HCT116 (cell line): ENCODE measurements around the gene RTN4RL1. TPM values are rescaled to one million over a fixed set of nuclear protein-coding genes. Genes with fewer than 3 reads are reported as not detected.

ENCODE experiments used
- ATAC-seq: fragments of 200-7000 bp; cut with Tn5 transposase; 2 replicates; pipeline ENCODE4 v1.9.1; 2020; ENCODE audit warnings: mild to moderate bottlenecking, moderate library complexity
- BruUV-seq: library from RNA; stranded (reverse); fragments of 400-500 nt; replicated peaks from 2 replicates; lab custom pipeline; 2021; lab: Mats Ljungman, UMichigan
- CTCF ChIA-PET: fragments of 300-600 bp; sonication (Branson Sonifier 250); formaldehyde crosslinking; loops from one replicate; lab custom pipeline; 2021; ENCODE audit warnings: antibody characterized with exemption; lab: Charles Lee
- POLR2A ChIA-PET: fragments of 300-600, 350-600 bp; sonication (Branson Sonifier 250); formaldehyde crosslinking; loops from one replicate; lab custom pipeline; 2021; ENCODE audit warnings: antibody characterized with exemption; lab: Charles Lee
- RAD21 ChIA-PET, 2 experiments: fragments of 300-600 bp; sonication (Branson Sonifier 250); formaldehyde crosslinking; loops; one replicate each; lab custom pipeline; 2023; ENCODE audit warnings: low total read pairs in 2 of 2; ENCODE audit not compliant: uncharacterized antibody in 2 of 2, unreplicated experiment in 2 of 2, low non-redundant PET in 1 of 2; lab: Charles Lee
- DNase-seq: peaks from one replicate; pipeline ENCODE4 v3.0.0-alpha.2; 2010; ENCODE audit warnings: low read depth, low spot score
- H2AFZ ChIP-seq: fragments of 200-600 bp; shearing (Covaris generic), sonication (generic); 2 replicates; pipeline ENCODE4 v1.6.1; 2017; ENCODE audit warnings: low read depth, mixed run types, mixed read lengths, antibody characterized with exemption, low read length; ENCODE audit not compliant: poor library complexity, severe bottlenecking
- H3K27ac ChIP-seq: 2 replicates; pipeline ENCODE4 v1.5.1; 2012; ENCODE audit warnings: low read depth, low read length
- H3K27me3 ChIP-seq: fragments of 200-600 bp; sonication (generic); 2 replicates; pipeline ENCODE4 v1.6.1; 2016; ENCODE audit warnings: mixed run types, low read length, mixed read lengths; ENCODE audit not compliant: insufficient read depth
- H3K36me3 ChIP-seq, 2 experiments: fragments of 200-500 bp in 1 of 2; fragments of 200-600 bp in 1 of 2; sonication (Bioruptor generic) in 1 of 2; sonication (generic) in 1 of 2; 2 replicates each; pipeline versions ENCODE4 v1.5.1 to v1.6.1; 2014 to 2016; ENCODE audit warnings: low read length in 2 of 2, inconsistent platforms in 1 of 2, mixed read lengths in 1 of 2, mixed run types in 1 of 2; ENCODE audit not compliant: insufficient read depth in 2 of 2, control insufficient read depth in 1 of 2
- H3K4me1 ChIP-seq, 2 experiments: fragments of 200-600 bp in 1 of 2; sonication (generic) in 1 of 2; 2 replicates each; pipeline versions ENCODE4 v1.5.1 to v1.6.1; 2012 to 2017; ENCODE audit warnings: low read length in 2 of 2, inconsistent platforms in 1 of 2, mild to moderate bottlenecking in 1 of 2, mixed read lengths in 1 of 2, mixed run types in 1 of 2, moderate library complexity in 1 of 2; ENCODE audit not compliant: insufficient read depth in 2 of 2, control insufficient read depth in 1 of 2
- H3K4me2 ChIP-seq: fragments of 200-600 bp; sonication (generic); 2 replicates; pipeline ENCODE4 v1.6.1; 2017; ENCODE audit warnings: mixed run types, low read length, mixed read lengths
- H3K4me3 ChIP-seq, 2 experiments: fragments of 200-600 bp in 1 of 2; sonication (generic) in 1 of 2; replicated peaks in 1 of 2; 2 replicates each; pipeline ENCODE4 v1.5.1; 2011 to 2016; ENCODE audit warnings: low read length in 2 of 2, control low read depth in 1 of 2, low read depth in 1 of 2, mild to moderate bottlenecking in 1 of 2, mixed read lengths in 1 of 2, mixed run types in 1 of 2
- H3K79me2 ChIP-seq: fragments of 200-600 bp; sonication (generic); 2 replicates; pipeline ENCODE4 v1.6.1; 2017; ENCODE audit warnings: mild to moderate bottlenecking, mixed run types, low read length, moderate library complexity, mixed read lengths; ENCODE audit not compliant: insufficient read depth
- H3K9ac ChIP-seq: fragments of 200-600 bp; sonication (generic); 2 replicates; pipeline ENCODE4 v1.6.1; 2016; ENCODE audit warnings: low read length, mixed read lengths
- H3K9me2 ChIP-seq: fragments of 200-600 bp; sonication (generic), shearing (Covaris generic); 2 replicates; pipeline ENCODE4 v1.6.1; 2017; ENCODE audit warnings: mixed run types, mild to moderate bottlenecking, moderate library complexity; ENCODE audit not compliant: insufficient read depth
- H3K9me3 ChIP-seq, 2 experiments: fragments of 200-500 bp in 1 of 2; fragments of 200-600 bp in 1 of 2; sonication (Bioruptor generic) in 1 of 2; sonication (generic) in 1 of 2; 2 replicates each; pipeline ENCODE4 v1.6.1; 2014 to 2017; ENCODE audit warnings: low read length in 2 of 2, mixed read lengths in 2 of 2, inconsistent platforms in 1 of 2, low read depth in 1 of 2, mild to moderate bottlenecking in 1 of 2, mixed run types in 1 of 2, moderate library complexity in 1 of 2; ENCODE audit not compliant: control insufficient read depth in 1 of 2, insufficient read depth in 1 of 2
- H4K20me1 ChIP-seq: fragments of 200-600 bp; sonication (generic), shearing (Covaris generic); 2 replicates; pipeline ENCODE4 v1.6.1; 2017; ENCODE audit warnings: mixed run types, mild to moderate bottlenecking, moderate library complexity; ENCODE audit not compliant: insufficient read depth
- CEBPB ChIP-seq: IDR thresholded peaks from 2 replicates; pipeline ENCODE4 v1.6.1; 2012; ENCODE audit warnings: low read depth
- EGR1 ChIP-seq: IDR thresholded peaks from 2 replicates; pipeline ENCODE4 v1.6.1; 2012; ENCODE audit warnings: low read depth
- ELF1 ChIP-seq: IDR thresholded peaks from 2 replicates; pipeline ENCODE4 v1.6.1; 2012; ENCODE audit warnings: low read depth, borderline replicate concordance
- EZH2 ChIP-seq: fragments of 200-600 bp; sonication (generic); IDR thresholded peaks from 2 replicates; pipeline ENCODE4 v1.6.1; 2017; ENCODE audit warnings: antibody characterized with exemption, mixed run types
- EZH2phosphoT487 ChIP-seq: fragments of 200-600 bp; IDR thresholded peaks from 2 replicates; pipeline ENCODE4 v1.6.1; 2018; ENCODE audit warnings: antibody characterized with exemption, borderline replicate concordance
- JUND ChIP-seq: IDR thresholded peaks from 2 replicates; pipeline ENCODE4 v1.6.1; 2012
- SP1 ChIP-seq: IDR thresholded peaks from 2 replicates; pipeline ENCODE4 v1.6.1; 2012; ENCODE audit warnings: low read depth
- SRF ChIP-seq: IDR thresholded peaks from 2 replicates; pipeline ENCODE4 v1.6.1; 2012; ENCODE audit warnings: low read depth
- YY1 ChIP-seq: IDR thresholded peaks from 2 replicates; pipeline ENCODE4 v1.6.1; 2011; ENCODE audit warnings: low read length, low read depth, moderate library complexity, mild to moderate bottlenecking; ENCODE audit not compliant: insufficient replicate concordance; ENCODE audit errors: extremely low read depth
- ZFX ChIP-seq: fragments of 450-650 bp; IDR thresholded peaks from 2 replicates; pipeline ENCODE4 v1.6.1; 2017
- ZNF274 ChIP-seq: fragments of 200-500 bp; sonication (Bioruptor generic); IDR thresholded peaks from 2 replicates; pipeline ENCODE4 v1.6.1; 2014; ENCODE audit warnings: mild to moderate bottlenecking, low read depth, low read length, inconsistent platforms
- intact Hi-C: fragments of 100-400 bp; cut with micrococcal nuclease; formaldehyde crosslinking; loops from 2 replicates; pipeline ENCODE4 v1.10.0; 2022
- total RNA-seq: library from RNA; stranded (reverse); gene quantifications from one replicate; pipeline ENCODE4 v1.2.1, GENCODE V29; 2021; ENCODE audit not compliant: unreplicated experiment
- TF ChIP-seq, protein P1 (sequence below): IDR thresholded peaks from 2 replicates; pipeline ENCODE4 v1.6.1; 2012
- TF ChIP-seq, protein P2 (sequence below): IDR thresholded peaks from 2 replicates; pipeline ENCODE4 v1.6.1; 2011; ENCODE audit warnings: mild to moderate bottlenecking, low read length, moderate library complexity; ENCODE audit not compliant: insufficient replicate concordance; ENCODE audit errors: extremely low read depth

Gene RTN4RL1
- total RNA-seq, 1 experiment from 2014 or later: 3.7 TPM

DNA sequence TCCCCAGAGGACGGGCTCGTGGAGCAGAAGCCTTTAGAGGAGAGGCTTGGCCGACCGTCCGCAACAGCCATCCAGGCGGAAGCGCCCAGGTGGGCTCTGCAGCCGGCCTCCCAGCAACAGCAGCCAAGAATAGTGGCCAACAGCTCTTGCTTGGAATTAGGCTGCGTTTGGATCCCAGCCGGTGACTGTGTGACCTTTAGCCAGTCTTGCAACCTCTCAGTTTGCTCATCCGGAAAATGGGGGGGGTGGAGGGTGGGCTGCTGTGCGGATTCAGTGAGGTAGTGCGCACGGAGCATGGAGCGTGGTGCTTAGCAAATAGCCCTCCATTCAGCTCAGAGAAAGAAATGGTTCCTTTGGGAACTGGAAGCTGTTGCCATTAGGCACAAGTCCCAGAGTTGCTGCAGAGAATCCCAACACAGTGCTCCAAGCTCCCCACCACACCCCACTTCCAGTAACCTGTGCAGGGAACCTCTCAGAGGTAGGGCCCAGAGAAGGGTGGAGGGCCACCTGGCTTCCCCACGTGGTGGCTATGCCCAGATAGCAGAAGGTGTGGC lies 46.7 kb downstream of the RTN4RL1 start:
- POLR2A ChIA-PET: no interaction called here
- no peak overlapping the region for H2AFZ ChIP-seq
- no peaks in the 10 kb centered on the region for H3K27me3 ChIP-seq
- no peak for ATAC-seq
- intact Hi-C loops: no loop called here
- H3K9me3 ChIP-seq: no peaks in the 10 kb centered on the region
- RAD21 ChIA-PET: no interaction called here
- H3K36me3 ChIP-seq: no peaks in the 10 kb centered on the region
- no peak overlapping the region for H3K27ac ChIP-seq
- CTCF ChIA-PET: no interaction called here
- H3K79me2 ChIP-seq: no peaks in the 10 kb centered on the region
- no peak for DNase-seq
- no peak overlapping the region for H3K9ac ChIP-seq
- H3K4me1 ChIP-seq: peaks cover 0 to 3% of the 10 kb centered on the region in 2 experiments; a peak in 1 of 4 replicates
- H4K20me1 ChIP-seq: no peaks in the 10 kb centered on the region
- H3K9me2 ChIP-seq: no peaks in the 10 kb centered on the region
- BruUV-seq: no TSS peak
- H3K4me3 ChIP-seq: no peak overlapping the region
- TF ChIP-seq SP1 (no peak), CEBPB (no peak), YY1 (no peak), EZH2phosphoT487 (no peak), ZFX (no peak)
- TF ChIP-seq, protein P1, sequence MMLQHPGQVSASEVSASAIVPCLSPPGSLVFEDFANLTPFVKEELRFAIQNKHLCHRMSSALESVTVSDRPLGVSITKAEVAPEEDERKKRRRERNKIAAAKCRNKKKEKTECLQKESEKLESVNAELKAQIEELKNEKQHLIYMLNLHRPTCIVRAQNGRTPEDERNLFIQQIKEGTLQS: no peak
- no peak overlapping the region for H3K4me2 ChIP-seq

DNA sequence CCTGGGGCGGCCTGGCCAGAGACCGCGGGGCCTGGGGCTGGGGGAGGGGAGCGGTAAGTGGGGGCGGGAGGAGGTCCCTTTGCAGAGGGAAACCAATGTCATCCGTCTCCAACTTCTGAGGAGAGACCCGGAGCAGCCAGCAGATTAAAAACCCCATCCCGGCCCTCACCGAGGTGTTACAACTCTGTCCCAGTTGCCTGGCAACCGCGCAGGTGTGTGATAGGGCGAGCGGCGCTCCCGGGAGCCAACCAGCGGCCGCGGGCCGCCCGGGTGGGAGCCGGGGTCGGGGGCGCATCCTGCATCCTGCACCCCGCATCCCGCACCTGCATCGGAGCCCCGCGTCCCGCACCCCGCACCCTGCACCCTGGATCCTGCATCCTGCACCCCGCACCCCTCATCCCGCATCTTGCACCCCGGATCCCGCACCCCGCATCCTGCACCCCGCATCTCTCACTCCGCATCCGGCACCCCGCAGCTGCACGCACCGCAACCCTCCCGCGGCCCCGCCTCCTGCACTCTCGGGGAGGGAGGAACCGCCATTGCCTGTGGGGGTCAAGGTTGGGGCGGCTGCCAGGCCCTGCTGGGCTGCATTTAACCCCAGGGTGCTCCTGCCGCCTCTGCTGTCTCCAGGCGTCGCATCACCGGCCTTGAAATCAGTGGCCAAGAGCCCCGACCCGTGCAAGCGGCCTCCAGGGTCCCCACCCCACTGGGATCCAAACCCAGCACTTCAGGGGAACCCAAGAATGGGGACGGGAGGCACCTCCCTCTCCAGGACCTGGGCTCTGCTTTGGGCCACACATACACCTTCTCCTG lies 47.3 kb downstream of the RTN4RL1 start:
- CTCF ChIA-PET: no interaction called here
- no peak overlapping the region for H3K4me2 ChIP-seq
- no peak overlapping the region for H3K9ac ChIP-seq
- TF ChIP-seq CEBPB (no peak), EZH2 (no peak), JUND (no peak), SRF (no peak), EGR1 (no peak), ELF1 (no peak), EZH2phosphoT487 (no peak), ZNF274 (no peak), SP1 (no peak), YY1 (no peak)
- TF ChIP-seq, protein P2, sequence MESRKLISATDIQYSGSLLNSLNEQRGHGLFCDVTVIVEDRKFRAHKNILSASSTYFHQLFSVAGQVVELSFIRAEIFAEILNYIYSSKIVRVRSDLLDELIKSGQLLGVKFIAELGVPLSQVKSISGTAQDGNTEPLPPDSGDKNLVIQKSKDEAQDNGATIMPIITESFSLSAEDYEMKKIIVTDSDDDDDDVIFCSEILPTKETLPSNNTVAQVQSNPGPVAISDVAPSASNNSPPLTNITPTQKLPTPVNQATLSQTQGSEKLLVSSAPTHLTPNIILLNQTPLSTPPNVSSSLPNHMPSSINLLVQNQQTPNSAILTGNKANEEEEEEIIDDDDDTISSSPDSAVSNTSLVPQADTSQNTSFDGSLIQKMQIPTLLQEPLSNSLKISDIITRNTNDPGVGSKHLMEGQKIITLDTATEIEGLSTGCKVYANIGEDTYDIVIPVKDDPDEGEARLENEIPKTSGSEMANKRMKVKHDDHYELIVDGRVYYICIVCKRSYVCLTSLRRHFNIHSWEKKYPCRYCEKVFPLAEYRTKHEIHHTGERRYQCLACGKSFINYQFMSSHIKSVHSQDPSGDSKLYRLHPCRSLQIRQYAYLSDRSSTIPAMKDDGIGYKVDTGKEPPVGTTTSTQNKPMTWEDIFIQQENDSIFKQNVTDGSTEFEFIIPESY: no peak
- TF ChIP-seq, protein P1: no peak

More for the DNA sequence above, 47.3 kb downstream of the RTN4RL1 start:
- no TSS peak for BruUV-seq
- ATAC-seq: no peak
- H4K20me1 ChIP-seq: no peaks in the 10 kb centered on the region
- no peaks in the 10 kb centered on the region for H3K27me3 ChIP-seq
- H3K9me2 ChIP-seq: no peaks in the 10 kb centered on the region
- no peak for DNase-seq
- intact Hi-C loops: no loop called here
- H3K27ac ChIP-seq: no peak overlapping the region
- H2AFZ ChIP-seq: no peak overlapping the region
- POLR2A ChIA-PET: no interaction called here
- H3K9me3 ChIP-seq: no peaks in the 10 kb centered on the region
- H3K4me1 ChIP-seq: peaks cover 0 to 3% of the 10 kb centered on the region in 2 experiments; a peak in 1 of 4 replicates
- H3K4me3 ChIP-seq: no peak overlapping the region
- RAD21 ChIA-PET: no interaction called here
- H3K79me2 ChIP-seq: no peaks in the 10 kb centered on the region
- no peaks in the 10 kb centered on the region for H3K36me3 ChIP-seq
